ENCODE results near the gene SPTBN5.

Gene SPTBN5

DNA sequence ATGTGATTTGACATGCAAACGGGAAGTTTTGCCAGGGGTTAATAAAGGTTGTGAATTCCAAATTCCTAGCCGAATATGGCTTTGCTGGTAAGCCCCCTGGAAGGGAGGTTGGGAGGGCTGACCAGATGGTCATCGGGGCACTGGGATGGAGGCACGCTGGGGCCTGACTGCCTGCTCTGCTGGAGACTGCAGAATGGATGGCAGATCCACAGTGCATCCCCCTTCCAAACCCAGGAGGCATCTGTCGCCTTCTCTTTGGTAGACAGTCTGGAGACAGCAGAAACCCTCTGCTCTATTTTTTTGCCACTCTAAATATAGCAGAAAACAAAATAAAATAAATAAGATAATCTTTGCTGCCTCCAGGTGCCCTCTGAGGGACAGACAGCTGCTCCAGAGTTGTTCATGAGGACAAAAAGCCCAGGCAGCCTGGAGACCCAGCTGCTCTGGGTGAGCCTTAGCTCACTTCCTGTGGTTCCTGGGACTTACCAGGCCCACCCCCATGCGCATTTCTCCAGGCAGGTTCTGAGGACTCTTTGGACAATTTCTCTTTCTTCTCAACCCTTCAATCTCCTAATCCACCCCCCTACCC, 6.1 kb upstream of the SPTBN5 start:
- DNase-seq (ENCODE audit: extremely low spot score): no peak
- ChIA-PET POLR2A (no interaction called here), CTCF (interaction anchor here (1.7 to 2.1 kb wide), 3 partner anchors 10 to 127 kb away, joined by 3 to 6 read pairs (median 5); partner anchors contain the start of gene MAPKBP1)
- TF ChIP-seq, protein P1, sequence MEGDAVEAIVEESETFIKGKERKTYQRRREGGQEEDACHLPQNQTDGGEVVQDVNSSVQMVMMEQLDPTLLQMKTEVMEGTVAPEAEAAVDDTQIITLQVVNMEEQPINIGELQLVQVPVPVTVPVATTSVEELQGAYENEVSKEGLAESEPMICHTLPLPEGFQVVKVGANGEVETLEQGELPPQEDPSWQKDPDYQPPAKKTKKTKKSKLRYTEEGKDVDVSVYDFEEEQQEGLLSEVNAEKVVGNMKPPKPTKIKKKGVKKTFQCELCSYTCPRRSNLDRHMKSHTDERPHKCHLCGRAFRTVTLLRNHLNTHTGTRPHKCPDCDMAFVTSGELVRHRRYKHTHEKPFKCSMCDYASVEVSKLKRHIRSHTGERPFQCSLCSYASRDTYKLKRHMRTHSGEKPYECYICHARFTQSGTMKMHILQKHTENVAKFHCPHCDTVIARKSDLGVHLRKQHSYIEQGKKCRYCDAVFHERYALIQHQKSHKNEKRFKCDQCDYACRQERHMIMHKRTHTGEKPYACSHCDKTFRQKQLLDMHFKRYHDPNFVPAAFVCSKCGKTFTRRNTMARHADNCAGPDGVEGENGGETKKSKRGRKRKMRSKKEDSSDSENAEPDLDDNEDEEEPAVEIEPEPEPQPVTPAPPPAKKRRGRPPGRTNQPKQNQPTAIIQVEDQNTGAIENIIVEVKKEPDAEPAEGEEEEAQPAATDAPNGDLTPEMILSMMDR (IDR thresholded peaks at IDR 0.05; ENCODE audit: control extremely low read depth, extremely low read depth, low read depth, missing control alignments): no peak

DNA sequence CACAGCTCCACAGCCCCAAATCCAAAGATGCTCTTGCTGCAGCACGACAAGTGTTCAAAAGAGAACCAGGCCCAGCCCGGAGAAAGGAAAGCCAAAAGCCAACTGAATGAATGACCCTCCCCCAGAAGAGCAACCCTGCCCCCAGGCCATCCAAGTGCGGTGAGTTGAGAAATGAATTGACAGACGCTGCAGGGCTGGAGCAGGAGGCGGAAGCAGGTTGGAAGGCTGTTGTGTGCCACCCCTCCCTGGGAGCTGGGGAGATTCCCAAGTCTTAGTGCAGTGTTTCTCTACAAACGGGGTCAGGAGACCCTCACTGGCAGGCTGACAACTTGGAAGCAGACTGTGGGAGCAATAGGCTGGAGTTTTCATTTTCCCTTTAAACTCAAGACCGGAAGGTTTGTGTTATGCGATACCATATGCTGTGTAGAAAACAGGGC, 3.5 kb upstream of the SPTBN5 start:
- DNase-seq (ENCODE audit: extremely low spot score): no peak
- ChIA-PET CTCF (no interaction called here), POLR2A (no interaction called here)
- TF ChIP-seq, protein P1 (IDR thresholded peaks at IDR 0.05; ENCODE audit: control extremely low read depth, extremely low read depth, low read depth, missing control alignments): no peak

DNA sequence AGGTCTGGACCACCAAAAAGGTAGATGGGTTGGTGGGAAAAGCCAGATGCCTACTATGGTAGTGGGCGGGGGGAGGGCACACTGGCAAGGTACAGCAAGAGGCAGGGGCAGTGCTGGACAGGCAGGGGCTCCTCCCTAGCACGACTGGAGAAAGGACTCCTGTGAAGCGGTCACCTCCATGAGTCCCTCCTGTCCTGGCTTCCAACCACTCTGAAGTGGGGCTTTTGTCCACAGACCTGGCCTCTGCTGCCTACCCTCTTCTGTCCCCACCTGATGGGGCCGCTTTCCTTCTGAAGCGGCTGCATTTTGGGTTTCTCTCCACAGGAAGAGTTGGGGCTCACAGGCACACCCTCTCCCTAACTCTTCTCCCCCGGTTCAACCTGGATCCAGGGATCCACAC, 2.7 kb upstream of the SPTBN5 start:
- TF ChIP-seq, protein P1 (IDR thresholded peaks at IDR 0.05; ENCODE audit: control extremely low read depth, extremely low read depth, low read depth, missing control alignments): no peak
- ChIA-PET CTCF (interaction anchor here (2.3 kb wide), 1 partner anchor 8 kb away, joined by 20 read pairs; no protein-coding TSS in a partner anchor), POLR2A (no interaction called here)
- DNase-seq (ENCODE audit: extremely low spot score): no peak

DNA sequence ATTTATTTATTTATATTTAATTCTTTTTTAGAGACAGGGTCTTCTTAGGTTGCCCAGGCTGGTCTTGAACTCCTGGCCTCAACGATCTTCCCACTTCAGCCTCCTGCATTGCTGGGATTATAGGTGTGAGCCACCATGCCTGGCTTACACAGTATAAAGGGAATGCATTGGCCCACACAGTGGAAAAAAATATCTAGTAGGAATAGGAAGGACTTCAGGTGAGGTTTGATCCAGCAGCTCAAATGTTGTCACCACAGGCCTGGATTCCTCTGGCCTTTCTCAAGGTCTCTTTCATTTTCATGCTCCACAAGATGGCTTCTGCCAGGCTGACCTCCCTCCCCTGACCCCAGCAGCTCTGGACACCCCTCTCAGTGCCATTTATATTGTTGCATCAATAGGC, 2.1 kb upstream of the SPTBN5 start:
- no peak for DNase-seq (ENCODE audit: extremely low spot score)
- TF ChIP-seq, protein P1 (IDR thresholded peaks at IDR 0.05; ENCODE audit: control extremely low read depth, extremely low read depth, low read depth, missing control alignments): no peak
- ChIA-PET CTCF (interaction anchor here (1.1 to 2.3 kb wide), 2 partner anchors 9 to 17 kb away, joined by 3 to 20 read pairs; no protein-coding TSS in a partner anchor), POLR2A (no interaction called here)

DNA sequence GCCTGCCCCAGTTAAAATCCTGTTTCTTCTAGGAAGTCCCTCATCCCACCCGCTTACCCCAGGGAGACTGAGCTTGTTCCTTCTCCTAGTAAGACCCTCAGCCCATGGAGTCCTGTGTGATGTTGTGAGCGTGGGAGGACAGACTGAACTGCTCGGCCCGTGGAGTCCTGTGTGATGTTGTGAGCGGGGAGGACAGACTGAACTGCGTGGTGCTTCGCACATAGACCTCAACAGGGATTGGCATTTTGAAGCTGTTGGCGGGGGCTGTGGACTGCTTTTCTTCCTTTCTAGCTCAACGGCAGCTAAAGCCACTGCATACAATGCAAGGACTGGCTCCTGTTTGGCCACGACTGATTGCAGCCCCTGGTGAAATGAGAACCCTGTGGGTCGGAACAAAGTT, 1.6 kb upstream of the SPTBN5 start:
- TF ChIP-seq, protein P1 (IDR thresholded peaks at IDR 0.05; ENCODE audit: control extremely low read depth, extremely low read depth, low read depth, missing control alignments): no peak
- POLR2A ChIA-PET: no interaction called here
- DNase-seq (ENCODE audit: extremely low spot score): no peak
- CTCF ChIA-PET: interaction anchor here (1.1 to 2.3 kb wide), 4 partner anchors 9 to 336 kb away, joined by 3 to 20 read pairs (median 4); partner anchors contain the start of gene TYRO3

DNA sequence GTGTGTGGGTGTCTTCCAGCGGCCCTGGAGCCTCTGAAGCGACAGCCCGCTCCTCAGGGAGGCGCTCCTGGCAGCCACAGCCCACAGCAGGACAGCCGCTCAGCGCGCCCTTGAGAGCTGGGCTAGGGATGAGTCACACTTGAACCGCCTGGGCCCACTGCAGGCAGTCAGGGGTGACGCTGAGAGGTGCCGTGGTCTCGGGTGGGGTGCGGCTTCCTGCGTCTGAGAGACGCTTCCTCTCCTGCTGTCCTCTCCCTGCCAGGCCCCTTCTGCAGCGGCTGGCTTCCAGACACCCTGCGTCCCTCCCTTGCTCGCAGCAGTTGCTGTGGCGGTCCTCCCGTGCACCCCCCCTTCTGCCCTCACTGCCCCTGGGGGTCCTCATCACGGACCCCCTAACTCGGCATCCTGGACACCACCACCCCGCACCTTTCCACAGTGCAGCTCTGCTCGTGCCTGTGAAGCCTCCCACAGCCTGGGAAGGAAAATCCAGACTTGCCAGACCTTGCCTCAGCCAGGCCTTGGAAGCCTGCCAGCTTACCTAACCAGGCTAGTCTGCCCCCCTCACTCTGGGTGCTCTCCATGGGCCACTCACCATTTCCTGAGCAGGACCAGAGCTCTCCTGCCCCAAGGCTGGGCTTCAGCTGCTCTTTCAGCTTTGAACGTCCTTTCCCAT, 1.1 kb upstream of the SPTBN5 start:
- POLR2A ChIA-PET: no interaction called here
- DNase-seq (ENCODE audit: extremely low spot score): peak; percentile 91
- CTCF ChIA-PET: interaction anchor here (0.9 to 2.3 kb wide), 5 partner anchors 10 to 335 kb away, joined by 3 to 20 read pairs (median 4); partner anchors contain the start of gene TYRO3
- TF ChIP-seq, protein P1 (IDR thresholded peaks at IDR 0.05; ENCODE audit: control extremely low read depth, extremely low read depth, low read depth, missing control alignments): peak; percentile 30

Measured in GM10248 (cell line).